ENCODE measurements around the gene RIN3. TPM values are rescaled to one million over a fixed set of nuclear protein-coding genes. Genes with fewer than 3 reads are reported as not detected.

RIN3 gene
- total RNA-seq, 1 experiment from 2014 or later = 10.9 TPM

DNA sequence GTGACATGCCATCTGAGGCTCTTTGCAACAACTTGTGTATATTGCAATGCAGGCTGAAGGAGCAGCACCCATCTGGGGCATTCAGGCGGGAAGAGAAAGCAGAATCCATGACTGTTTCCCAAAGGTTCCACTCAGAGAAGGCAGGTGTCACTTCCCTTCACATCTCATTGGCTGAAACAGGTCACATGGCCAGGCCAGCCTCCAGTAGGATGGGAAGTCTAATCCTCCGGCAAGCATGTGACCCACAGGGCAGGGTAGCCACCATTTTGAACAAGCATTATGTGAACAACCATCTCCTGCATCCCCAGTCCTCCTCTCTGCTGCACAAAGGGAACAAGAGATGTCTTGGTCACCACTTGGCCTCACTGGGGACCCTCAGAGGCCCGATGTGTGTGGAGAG, 70.6 kb downstream of the RIN3 start:
- no peak overlapping the region for H3K4me3 ChIP-seq (ENCODE audit: low read depth in 2 of 2, low read length in 2 of 2)
- in situ Hi-C loops (cut with HindIII; ENCODE audit: low pct_unique_long_range_greater_than_20kb, low sequenced_read_pairs) (no loop called here), intact Hi-C loops (cut with micrococcal nuclease; ENCODE audit: unreplicated experiment) (no loop called here)
- H3K36me3 ChIP-seq (ENCODE audit: control insufficient read depth, insufficient read depth, low read length) = no peaks in the 10 kb centered on the region
- no peaks in the 10 kb centered on the region for H3K9me3 ChIP-seq (ENCODE audit: control insufficient read depth, insufficient read depth, low read depth, low read length)
- no peak overlapping the region for H3K27ac ChIP-seq (ENCODE audit: low read length)
- H3K27me3 ChIP-seq (ENCODE audit: control insufficient read depth, insufficient read depth, low read length) = no peaks in the 10 kb centered on the region
- TF ChIP-seq TCF7L2 (IDR thresholded peaks at IDR 0.05; ENCODE audit: low read depth, low read length) (no peak), REST (IDR thresholded peaks at IDR 0.05; ENCODE audit: insufficient read depth in 1 of 2, low read depth in 2 of 2, low read length in 1 of 2) (no peak), SIN3A (IDR thresholded peaks at IDR 0.05; ENCODE audit: borderline replicate concordance, insufficient read depth, low read depth, low read length) (no peak), POLR2AphosphoS5 (IDR thresholded peaks at IDR 0.05; ENCODE audit: low read depth, low read length) (no peak)
- TF ChIP-seq, protein P1, sequence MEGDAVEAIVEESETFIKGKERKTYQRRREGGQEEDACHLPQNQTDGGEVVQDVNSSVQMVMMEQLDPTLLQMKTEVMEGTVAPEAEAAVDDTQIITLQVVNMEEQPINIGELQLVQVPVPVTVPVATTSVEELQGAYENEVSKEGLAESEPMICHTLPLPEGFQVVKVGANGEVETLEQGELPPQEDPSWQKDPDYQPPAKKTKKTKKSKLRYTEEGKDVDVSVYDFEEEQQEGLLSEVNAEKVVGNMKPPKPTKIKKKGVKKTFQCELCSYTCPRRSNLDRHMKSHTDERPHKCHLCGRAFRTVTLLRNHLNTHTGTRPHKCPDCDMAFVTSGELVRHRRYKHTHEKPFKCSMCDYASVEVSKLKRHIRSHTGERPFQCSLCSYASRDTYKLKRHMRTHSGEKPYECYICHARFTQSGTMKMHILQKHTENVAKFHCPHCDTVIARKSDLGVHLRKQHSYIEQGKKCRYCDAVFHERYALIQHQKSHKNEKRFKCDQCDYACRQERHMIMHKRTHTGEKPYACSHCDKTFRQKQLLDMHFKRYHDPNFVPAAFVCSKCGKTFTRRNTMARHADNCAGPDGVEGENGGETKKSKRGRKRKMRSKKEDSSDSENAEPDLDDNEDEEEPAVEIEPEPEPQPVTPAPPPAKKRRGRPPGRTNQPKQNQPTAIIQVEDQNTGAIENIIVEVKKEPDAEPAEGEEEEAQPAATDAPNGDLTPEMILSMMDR (IDR thresholded peaks at IDR 0.05) = no peak
- CTCF ChIA-PET = no interaction called here
- no TSS peak for BruUV-seq (replicated peaks)
- ATAC-seq (no peak), DNase-seq (ENCODE audit: low read depth, low spot score) (no peak)
- POLR2A ChIA-PET = interaction anchor here (0.6 kb wide), 1 partner anchor 10 kb away, joined by 7 read pairs; no protein-coding TSS in a partner anchor
- H3K4me1 ChIP-seq (ENCODE audit: control insufficient read depth, insufficient read depth, low read length) = no peaks in the 10 kb centered on the region

GRCh38 chr14:92584816-92585215, 71.2 kb downstream of the RIN3 start:
- ChIA-PET POLR2A (interaction anchor here (0.6 kb wide), 1 partner anchor 10 kb away, joined by 7 read pairs; no protein-coding TSS in a partner anchor), CTCF (no interaction called here)
- no TSS peak for BruUV-seq (replicated peaks)
- no peaks in the 10 kb centered on the region for H3K9me3 ChIP-seq (ENCODE audit: control insufficient read depth, insufficient read depth, low read depth, low read length)
- no peaks in the 10 kb centered on the region for H3K27me3 ChIP-seq (ENCODE audit: control insufficient read depth, insufficient read depth, low read length)
- no peak for DNase-seq (ENCODE audit: low read depth, low spot score)
- in situ Hi-C loops (cut with HindIII; ENCODE audit: low pct_unique_long_range_greater_than_20kb, low sequenced_read_pairs) = no loop called here
- no peak for ATAC-seq
- H3K36me3 ChIP-seq (ENCODE audit: control insufficient read depth, insufficient read depth, low read length) = no peaks in the 10 kb centered on the region
- no peak overlapping the region for H3K27ac ChIP-seq (ENCODE audit: low read length)
- no peak overlapping the region for H3K4me3 ChIP-seq (ENCODE audit: low read depth in 2 of 2, low read length in 2 of 2)
- no peaks in the 10 kb centered on the region for H3K4me1 ChIP-seq (ENCODE audit: control insufficient read depth, insufficient read depth, low read length)
- TF ChIP-seq POLR2AphosphoS5 (IDR thresholded peaks at IDR 0.05; ENCODE audit: low read depth, low read length) (no peak), SIN3A (IDR thresholded peaks at IDR 0.05; ENCODE audit: borderline replicate concordance, insufficient read depth, low read depth, low read length) (no peak), TCF7L2 (IDR thresholded peaks at IDR 0.05; ENCODE audit: low read depth, low read length) (no peak), REST (IDR thresholded peaks at IDR 0.05; ENCODE audit: insufficient read depth in 1 of 2, low read depth in 2 of 2, low read length in 1 of 2) (no peak)
- TF ChIP-seq, protein P1 (IDR thresholded peaks at IDR 0.05) = no peak
- intact Hi-C loops (cut with micrococcal nuclease; ENCODE audit: unreplicated experiment) = no loop called here

Data from Panc1 (cell line).